ENCODE measurements around the gene TPCN1.

Gene TPCN1

DNA sequence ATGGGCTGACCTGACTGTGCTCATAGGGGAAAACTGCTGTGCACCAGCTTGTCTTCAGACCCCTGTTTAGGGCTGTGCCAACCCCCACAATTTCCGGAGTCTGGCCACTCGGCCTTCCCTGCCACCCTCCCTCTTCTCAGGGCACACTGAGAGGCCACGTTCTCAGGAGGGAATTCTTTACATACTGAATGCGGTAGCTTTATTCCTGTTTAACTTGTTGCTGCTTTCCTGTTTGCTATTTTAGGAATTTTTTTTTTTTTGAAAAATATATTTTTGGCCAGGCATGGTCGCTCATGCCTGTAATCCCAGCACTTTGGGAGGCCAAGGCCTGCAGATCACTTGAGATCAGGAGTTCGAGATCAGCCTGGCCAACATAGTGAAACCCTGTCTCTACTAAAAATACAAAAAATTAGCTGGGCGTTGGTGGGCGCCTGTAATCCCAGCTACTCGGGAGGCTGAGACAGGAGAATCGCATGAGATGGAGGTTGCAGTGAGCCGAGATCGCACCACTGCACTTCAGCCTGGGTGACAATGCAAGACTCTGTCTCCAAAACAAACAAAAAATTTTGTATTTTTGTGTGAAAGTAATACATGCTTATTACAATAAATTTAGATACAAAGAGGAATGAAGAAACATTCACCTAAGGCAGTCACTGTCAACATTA, 39.5 kb downstream of the TPCN1 start:
- Histone ChIP-seq H3K9ac (ENCODE audit: low read length) (no peak overlapping the region), H3K4me3 (ENCODE audit: low read length) (no peak overlapping the region), H3K27me3 (ENCODE audit: control insufficient read depth, insufficient read depth, low read length) (no peaks in the 10 kb centered on the region), H3K4me1 (ENCODE audit: control insufficient read depth, low read depth, low read length) (peaks cover 11% of the 10 kb centered on the region), H3K36me3 (ENCODE audit: control insufficient read depth, low read depth, low read length) (peaks cover 2% of the 10 kb centered on the region), H3K9me3 (ENCODE audit: control insufficient read depth, low read depth, low read length) (no peaks in the 10 kb centered on the region), H3K27ac (ENCODE audit: low read length) (no peak overlapping the region)

DNA sequence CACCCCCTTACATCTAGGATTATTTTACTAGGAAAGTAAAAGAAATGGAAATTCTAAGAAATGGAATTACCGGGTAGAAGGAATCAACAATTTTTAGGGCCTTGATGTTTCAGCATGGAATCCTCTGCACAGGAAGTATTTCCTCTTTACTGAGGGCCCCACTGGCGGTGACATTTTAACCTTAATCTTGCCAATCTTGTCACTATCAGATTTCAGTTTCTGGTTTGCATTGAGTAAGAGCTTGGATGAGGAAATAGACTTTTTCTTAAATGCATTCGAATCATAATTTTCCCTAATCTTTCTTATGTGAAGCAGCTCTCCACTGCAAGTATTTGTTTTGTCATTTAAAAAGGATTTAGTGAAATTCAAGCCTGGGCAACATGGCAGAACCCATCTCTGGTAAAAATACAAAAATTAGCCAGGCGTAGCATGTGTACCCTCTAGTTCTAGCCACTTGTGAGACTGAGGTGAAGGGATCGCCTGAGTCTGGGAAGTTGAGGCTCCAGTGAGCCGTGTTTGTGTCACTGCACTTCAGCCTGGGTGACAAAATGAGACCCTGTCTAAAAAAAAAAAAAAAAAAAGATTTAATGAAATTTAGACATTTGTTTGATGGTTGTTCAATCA, 40.7 kb downstream of the TPCN1 start:
- no peak overlapping the region for H3K27ac ChIP-seq (ENCODE audit: low read length)
- peaks cover 11% of the 10 kb centered on the region for H3K4me1 ChIP-seq (ENCODE audit: control insufficient read depth, low read depth, low read length)
- peaks cover 2% of the 10 kb centered on the region for H3K36me3 ChIP-seq (ENCODE audit: control insufficient read depth, low read depth, low read length)
- H3K27me3 ChIP-seq (ENCODE audit: control insufficient read depth, insufficient read depth, low read length) = no peaks in the 10 kb centered on the region
- no peak overlapping the region for H3K4me3 ChIP-seq (ENCODE audit: low read length)
- no peak overlapping the region for H3K9ac ChIP-seq (ENCODE audit: low read length)
- no peaks in the 10 kb centered on the region for H3K9me3 ChIP-seq (ENCODE audit: control insufficient read depth, low read depth, low read length)

DNA sequence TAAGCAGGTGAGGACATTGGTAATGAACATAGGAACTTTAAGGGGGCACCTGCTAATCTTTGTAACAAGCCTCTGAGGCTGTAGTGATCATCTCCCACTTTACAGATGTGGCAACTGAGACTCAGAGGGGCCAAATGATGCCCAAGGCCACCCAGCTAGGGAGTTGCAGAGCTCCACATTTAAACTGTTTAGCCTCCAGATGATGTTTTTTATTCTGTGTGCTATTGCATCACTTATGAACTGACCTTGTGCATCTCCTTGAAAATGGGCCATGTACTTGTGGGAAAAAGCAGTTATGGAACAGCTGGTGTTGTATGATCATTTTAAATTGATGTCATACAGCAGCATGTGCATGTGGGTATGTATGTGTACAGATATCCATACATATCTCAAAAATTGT, 41.4 kb downstream of the TPCN1 start:
- Histone ChIP-seq H3K27me3 (ENCODE audit: control insufficient read depth, insufficient read depth, low read length) (no peaks in the 10 kb centered on the region), H3K4me1 (ENCODE audit: control insufficient read depth, low read depth, low read length) (peaks cover 11% of the 10 kb centered on the region), H3K9ac (ENCODE audit: low read length) (no peak overlapping the region), H3K27ac (ENCODE audit: low read length) (no peak overlapping the region), H3K36me3 (ENCODE audit: control insufficient read depth, low read depth, low read length) (peaks cover 2% of the 10 kb centered on the region), H3K9me3 (ENCODE audit: control insufficient read depth, low read depth, low read length) (no peaks in the 10 kb centered on the region), H3K4me3 (ENCODE audit: low read length) (no peak overlapping the region)

DNA sequence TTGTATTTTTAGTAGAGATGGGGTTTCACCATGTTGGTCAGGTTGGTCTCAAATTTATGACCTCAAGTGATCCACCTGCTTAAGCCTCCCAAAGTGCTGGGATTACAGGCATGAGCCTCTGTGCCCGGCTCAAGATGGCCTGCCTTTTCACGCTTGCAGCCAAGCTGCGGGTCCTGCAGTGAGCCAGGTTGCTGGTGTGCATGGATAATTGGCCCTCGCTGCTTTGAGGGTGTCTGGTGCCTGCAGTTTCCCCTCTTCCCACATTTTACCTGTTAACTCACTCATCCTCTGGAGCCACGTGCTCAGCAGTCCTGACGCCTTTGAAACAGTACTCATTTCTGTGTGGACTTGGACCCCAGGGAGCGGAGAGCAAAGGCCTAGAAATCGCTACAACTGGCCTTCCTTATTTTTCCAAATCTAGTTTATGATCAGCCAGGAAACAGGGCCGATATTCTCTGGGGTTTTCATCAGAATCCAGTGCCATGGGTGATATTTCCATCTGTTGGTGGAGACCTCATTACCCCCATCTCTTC, 42.2 kb downstream of the TPCN1 start:
- Histone ChIP-seq H3K9ac (ENCODE audit: low read length) (no peak overlapping the region), H3K4me3 (ENCODE audit: low read length) (no peak overlapping the region), H3K27ac (ENCODE audit: low read length) (no peak overlapping the region), H3K9me3 (ENCODE audit: control insufficient read depth, low read depth, low read length) (no peaks in the 10 kb centered on the region), H3K27me3 (ENCODE audit: control insufficient read depth, insufficient read depth, low read length) (no peaks in the 10 kb centered on the region), H3K4me1 (ENCODE audit: control insufficient read depth, low read depth, low read length) (peaks cover 11% of the 10 kb centered on the region), H3K36me3 (ENCODE audit: control insufficient read depth, low read depth, low read length) (peaks cover 2% of the 10 kb centered on the region)

DNA sequence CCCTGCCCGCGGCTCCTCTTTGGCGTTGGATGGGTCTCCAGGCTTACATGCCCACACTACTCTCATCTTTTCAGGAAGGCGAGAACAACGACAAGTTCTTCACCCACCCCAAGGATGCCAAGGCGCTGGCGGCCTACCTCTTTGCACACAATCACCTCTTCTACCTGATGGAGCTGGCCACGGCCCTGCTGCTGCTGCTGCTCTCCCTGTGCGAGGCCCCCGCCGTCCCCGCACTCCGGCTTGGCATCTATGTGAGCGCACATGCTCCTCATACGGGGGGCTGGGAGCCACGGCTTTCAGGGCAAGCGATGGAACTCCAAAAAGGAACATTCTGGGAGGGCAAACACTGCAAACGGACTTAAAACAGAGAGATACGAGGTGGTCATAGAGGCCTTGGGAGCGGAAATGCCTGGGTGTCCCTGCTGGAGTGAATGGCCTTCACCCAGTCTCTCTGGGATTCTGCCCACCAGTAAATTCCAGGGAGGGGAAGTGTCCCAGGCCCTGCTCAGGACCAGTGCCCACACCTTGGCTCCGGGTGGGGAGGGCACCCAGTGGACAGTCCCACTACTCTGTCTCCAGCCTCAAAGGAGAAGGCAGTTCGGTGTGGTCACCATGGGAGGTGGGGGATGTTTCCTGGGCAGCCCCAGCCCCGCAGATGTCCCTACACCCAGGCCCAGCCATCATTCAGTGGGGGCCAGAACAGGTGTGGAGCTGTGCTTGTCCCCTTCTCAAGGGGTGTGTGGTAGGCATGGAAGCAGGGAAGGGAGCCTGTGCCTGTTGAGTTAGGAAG, 45.0 kb downstream of the TPCN1 start:
- no peaks in the 10 kb centered on the region for H3K4me1 ChIP-seq (ENCODE audit: control insufficient read depth, low read depth, low read length)
- H3K4me3 ChIP-seq (ENCODE audit: low read length) = no peak overlapping the region
- H3K9me3 ChIP-seq (ENCODE audit: control insufficient read depth, low read depth, low read length) = no peaks in the 10 kb centered on the region
- H3K9ac ChIP-seq (ENCODE audit: low read length) = no peak overlapping the region
- H3K27me3 ChIP-seq (ENCODE audit: control insufficient read depth, insufficient read depth, low read length) = no peaks in the 10 kb centered on the region
- H3K36me3 ChIP-seq (ENCODE audit: control insufficient read depth, low read depth, low read length) = peaks cover 2% of the 10 kb centered on the region
- no peak overlapping the region for H3K27ac ChIP-seq (ENCODE audit: low read length)

DNA sequence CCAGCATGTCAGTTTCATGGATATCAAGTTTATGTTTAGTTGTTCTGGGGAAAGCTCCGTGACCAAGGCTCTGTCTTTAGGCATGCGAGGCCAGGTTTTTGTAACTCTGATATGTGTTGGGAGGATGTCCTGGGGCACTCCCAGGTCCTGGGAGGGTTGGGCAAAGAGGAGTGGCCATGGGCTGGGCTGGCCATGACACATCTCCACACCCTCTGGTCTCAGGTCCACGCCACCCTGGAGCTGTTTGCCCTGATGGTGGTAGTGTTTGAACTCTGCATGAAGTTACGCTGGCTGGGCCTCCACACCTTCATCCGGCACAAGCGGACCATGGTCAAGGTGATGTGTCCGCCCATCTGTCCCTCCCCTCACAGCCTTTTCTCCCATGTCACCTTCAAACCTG, 46.4 kb downstream of the TPCN1 start:
- Histone ChIP-seq H3K27ac (ENCODE audit: low read length) (no peak overlapping the region), H3K4me3 (ENCODE audit: low read length) (no peak overlapping the region), H3K4me1 (ENCODE audit: control insufficient read depth, low read depth, low read length) (no peaks in the 10 kb centered on the region), H3K9ac (ENCODE audit: low read length) (no peak overlapping the region), H3K36me3 (ENCODE audit: control insufficient read depth, low read depth, low read length) (no peaks in the 10 kb centered on the region), H3K9me3 (ENCODE audit: control insufficient read depth, low read depth, low read length) (no peaks in the 10 kb centered on the region), H3K27me3 (ENCODE audit: control insufficient read depth, insufficient read depth, low read length) (no peaks in the 10 kb centered on the region)

DNA sequence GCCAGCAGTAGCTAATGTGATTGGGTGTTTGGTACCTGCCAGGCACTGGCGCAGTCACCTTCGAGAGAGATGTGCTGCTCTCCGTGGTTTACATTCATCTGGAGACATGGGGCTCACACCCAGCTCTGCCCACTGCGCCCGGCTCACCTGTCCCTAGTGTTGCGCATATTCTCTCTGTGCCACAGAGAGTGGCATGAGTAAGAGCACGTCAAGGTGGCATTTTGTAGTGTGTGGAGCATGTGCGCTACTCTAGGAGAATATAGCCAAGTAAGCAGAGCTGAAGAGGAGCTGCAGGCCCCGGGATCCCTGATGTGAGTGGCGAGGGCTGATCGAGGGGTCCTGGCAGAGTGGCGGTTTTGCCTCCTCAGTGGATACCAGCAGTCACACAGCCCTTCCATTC, 46.9 kb downstream of the TPCN1 start:
- H3K27ac ChIP-seq (ENCODE audit: low read length) = no peak overlapping the region
- no peaks in the 10 kb centered on the region for H3K9me3 ChIP-seq (ENCODE audit: control insufficient read depth, low read depth, low read length)
- H3K36me3 ChIP-seq (ENCODE audit: control insufficient read depth, low read depth, low read length) = no peaks in the 10 kb centered on the region
- no peaks in the 10 kb centered on the region for H3K4me1 ChIP-seq (ENCODE audit: control insufficient read depth, low read depth, low read length)
- no peaks in the 10 kb centered on the region for H3K27me3 ChIP-seq (ENCODE audit: control insufficient read depth, insufficient read depth, low read length)
- no peak overlapping the region for H3K4me3 ChIP-seq (ENCODE audit: low read length)
- H3K9ac ChIP-seq (ENCODE audit: low read length) = no peak overlapping the region

DNA sequence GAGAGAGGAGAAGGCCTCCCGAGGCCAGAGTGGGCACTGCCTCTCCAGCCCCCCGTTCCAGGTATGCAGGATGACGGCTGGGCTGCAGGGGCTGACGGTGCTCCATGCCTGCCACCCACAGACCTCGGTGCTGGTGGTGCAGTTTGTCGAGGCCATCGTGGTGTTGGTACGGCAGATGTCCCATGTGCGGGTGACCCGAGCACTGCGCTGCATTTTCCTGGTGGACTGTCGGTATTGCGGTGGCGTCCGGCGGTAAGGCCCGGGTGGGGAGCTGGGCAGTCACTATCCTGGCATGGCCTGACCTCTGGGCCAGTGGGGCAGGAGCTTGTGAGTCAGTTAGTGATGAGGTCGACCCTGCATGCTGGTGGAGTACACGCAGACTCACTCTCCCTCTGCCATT, 47.4 kb downstream of the TPCN1 start:
- Histone ChIP-seq H3K36me3 (ENCODE audit: control insufficient read depth, low read depth, low read length) (peaks cover 3% of the 10 kb centered on the region), H3K4me3 (ENCODE audit: low read length) (no peak overlapping the region), H3K4me1 (ENCODE audit: control insufficient read depth, low read depth, low read length) (no peaks in the 10 kb centered on the region), H3K27ac (ENCODE audit: low read length) (no peak overlapping the region), H3K9me3 (ENCODE audit: control insufficient read depth, low read depth, low read length) (no peaks in the 10 kb centered on the region), H3K27me3 (ENCODE audit: control insufficient read depth, insufficient read depth, low read length) (no peaks in the 10 kb centered on the region), H3K9ac (ENCODE audit: low read length) (no peak overlapping the region)

DNA sequence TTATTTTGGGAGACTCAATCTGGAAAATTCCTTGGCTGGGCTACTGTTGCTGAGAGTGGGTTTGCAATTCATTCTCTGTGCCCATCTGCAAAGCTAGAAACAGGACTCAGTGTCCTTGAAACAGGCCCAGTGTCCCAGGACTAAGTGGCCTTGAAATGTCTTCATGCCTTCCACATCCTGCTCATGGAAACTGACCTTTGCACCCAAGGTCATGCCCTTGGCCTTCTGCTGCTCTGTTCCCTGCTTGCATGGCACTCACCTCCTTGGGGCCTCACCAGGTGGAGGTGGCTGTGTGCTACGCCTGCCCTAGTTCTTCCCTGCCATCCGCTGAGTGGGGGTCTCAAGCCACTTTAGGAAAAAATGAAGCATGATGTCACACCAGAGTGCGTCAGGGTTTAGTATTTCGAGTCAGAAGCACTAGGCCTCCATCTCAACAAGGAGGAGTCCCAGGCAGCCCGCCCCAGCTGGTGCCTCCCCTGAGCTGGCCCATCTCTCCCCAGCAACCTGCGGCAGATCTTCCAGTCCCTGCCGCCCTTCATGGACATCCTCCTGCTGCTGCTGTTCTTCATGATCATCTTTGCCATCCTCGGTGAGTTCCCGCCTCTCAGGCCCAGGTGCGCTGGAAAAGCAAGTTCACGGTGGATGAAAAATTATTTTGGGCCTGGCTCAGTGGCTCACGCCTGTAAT, 48.1 kb downstream of the TPCN1 start:
- no peaks in the 10 kb centered on the region for H3K27me3 ChIP-seq (ENCODE audit: control insufficient read depth, insufficient read depth, low read length)

DNA sequence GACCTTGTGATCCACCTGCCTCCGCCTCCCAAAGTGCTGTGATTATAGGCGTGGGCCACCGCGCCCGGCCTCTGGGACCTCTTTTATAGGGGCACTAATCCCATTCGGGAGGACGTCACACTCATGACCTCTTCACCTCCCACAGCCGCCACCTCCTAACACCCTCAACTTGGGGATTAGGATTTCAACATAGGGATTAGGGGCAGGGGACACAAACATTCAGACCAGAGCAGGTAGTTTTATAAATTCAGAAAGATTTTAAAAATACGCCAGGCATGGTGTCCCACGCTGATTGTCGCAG, 49.4 kb downstream of the TPCN1 start:
- H3K36me3 ChIP-seq (ENCODE audit: control insufficient read depth, low read depth, low read length) = peaks cover 5% of the 10 kb centered on the region
- no peaks in the 10 kb centered on the region for H3K27me3 ChIP-seq (ENCODE audit: control insufficient read depth, insufficient read depth, low read length)
- no peaks in the 10 kb centered on the region for H3K4me1 ChIP-seq (ENCODE audit: control insufficient read depth, low read depth, low read length)
- no peaks in the 10 kb centered on the region for H3K9me3 ChIP-seq (ENCODE audit: control insufficient read depth, low read depth, low read length)
- H3K27ac ChIP-seq (ENCODE audit: low read length) = no peak overlapping the region
- no peak overlapping the region for H3K9ac ChIP-seq (ENCODE audit: low read length)
- no peak overlapping the region for H3K4me3 ChIP-seq (ENCODE audit: low read length)

More for the DNA sequence above, 48.1 kb downstream of the TPCN1 start:
- Histone ChIP-seq H3K4me1 (ENCODE audit: control insufficient read depth, low read depth, low read length) (no peaks in the 10 kb centered on the region), H3K27ac (ENCODE audit: low read length) (no peak overlapping the region), H3K9ac (ENCODE audit: low read length) (no peak overlapping the region), H3K9me3 (ENCODE audit: control insufficient read depth, low read depth, low read length) (no peaks in the 10 kb centered on the region), H3K36me3 (ENCODE audit: control insufficient read depth, low read depth, low read length) (peaks cover 3% of the 10 kb centered on the region), H3K4me3 (ENCODE audit: low read length) (no peak overlapping the region)

DNA sequence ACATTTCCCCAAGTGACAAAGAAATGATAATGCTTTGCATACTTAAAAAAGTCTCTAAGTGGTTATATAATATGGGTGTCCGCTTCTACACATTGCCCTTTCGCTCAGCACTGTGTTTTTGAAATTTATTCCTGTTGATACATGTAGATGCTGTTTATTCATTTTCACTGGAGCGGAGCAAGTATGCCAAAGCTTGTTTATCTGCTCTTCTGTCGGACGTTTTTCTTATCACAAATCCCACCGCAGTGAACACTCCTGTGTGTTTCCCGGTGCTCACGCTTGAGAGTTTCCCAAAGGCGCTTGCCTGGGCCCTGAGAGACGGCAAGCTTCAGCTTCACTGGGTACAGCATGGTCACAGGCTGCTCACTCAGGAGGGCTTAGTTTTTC, 50.2 kb downstream of the TPCN1 start:
- Histone ChIP-seq H3K27me3 (ENCODE audit: control insufficient read depth, insufficient read depth, low read length) (no peaks in the 10 kb centered on the region), H3K27ac (ENCODE audit: low read length) (no peak overlapping the region), H3K9me3 (ENCODE audit: control insufficient read depth, low read depth, low read length) (no peaks in the 10 kb centered on the region), H3K4me1 (ENCODE audit: control insufficient read depth, low read depth, low read length) (no peaks in the 10 kb centered on the region), H3K9ac (ENCODE audit: low read length) (no peak overlapping the region), H3K4me3 (ENCODE audit: low read length) (no peak overlapping the region), H3K36me3 (ENCODE audit: control insufficient read depth, low read depth, low read length) (peaks cover 5% of the 10 kb centered on the region)

Data from iPS-18a (cell line).